ENCODE results near the gene CDC5L.

The CDC5L gene

GRCh38 chr6:44375071-44375470, 12.4 kb upstream of the CDC5L start:
- TF ChIP-seq, protein P1, sequence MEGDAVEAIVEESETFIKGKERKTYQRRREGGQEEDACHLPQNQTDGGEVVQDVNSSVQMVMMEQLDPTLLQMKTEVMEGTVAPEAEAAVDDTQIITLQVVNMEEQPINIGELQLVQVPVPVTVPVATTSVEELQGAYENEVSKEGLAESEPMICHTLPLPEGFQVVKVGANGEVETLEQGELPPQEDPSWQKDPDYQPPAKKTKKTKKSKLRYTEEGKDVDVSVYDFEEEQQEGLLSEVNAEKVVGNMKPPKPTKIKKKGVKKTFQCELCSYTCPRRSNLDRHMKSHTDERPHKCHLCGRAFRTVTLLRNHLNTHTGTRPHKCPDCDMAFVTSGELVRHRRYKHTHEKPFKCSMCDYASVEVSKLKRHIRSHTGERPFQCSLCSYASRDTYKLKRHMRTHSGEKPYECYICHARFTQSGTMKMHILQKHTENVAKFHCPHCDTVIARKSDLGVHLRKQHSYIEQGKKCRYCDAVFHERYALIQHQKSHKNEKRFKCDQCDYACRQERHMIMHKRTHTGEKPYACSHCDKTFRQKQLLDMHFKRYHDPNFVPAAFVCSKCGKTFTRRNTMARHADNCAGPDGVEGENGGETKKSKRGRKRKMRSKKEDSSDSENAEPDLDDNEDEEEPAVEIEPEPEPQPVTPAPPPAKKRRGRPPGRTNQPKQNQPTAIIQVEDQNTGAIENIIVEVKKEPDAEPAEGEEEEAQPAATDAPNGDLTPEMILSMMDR (conservative IDR thresholded peaks at IDR 0.05; ENCODE audit: low read depth, low read length) = no peak
- no peak overlapping the region for H3K4me3 ChIP-seq (ENCODE audit: low read length)
- DNase-seq (ENCODE audit: low read depth) = no peak

DNA sequence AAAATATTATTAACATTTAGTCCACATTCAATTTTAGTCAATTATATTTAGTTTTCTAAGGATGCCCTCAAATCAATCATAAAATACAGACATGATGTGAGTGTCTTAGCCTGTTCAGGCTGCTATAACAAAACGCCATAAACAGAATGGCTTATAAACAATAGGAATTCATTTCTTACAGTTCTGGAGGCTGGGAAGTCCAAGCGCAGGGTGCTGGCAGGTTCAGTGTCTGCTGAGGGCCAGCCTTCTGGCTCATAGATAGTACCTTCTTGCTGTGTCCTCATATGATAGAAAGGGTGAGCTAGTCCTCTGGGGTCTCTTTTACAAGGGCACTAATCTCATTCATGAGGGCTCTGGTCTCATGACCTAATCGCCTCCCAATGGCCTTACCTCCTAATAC, 10.0 kb upstream of the CDC5L start:
- TF ChIP-seq, protein P1 (conservative IDR thresholded peaks at IDR 0.05; ENCODE audit: low read depth, low read length) = no peak
- no peak for DNase-seq (ENCODE audit: low read depth)
- H3K4me3 ChIP-seq (ENCODE audit: low read length) = no peak overlapping the region

DNA sequence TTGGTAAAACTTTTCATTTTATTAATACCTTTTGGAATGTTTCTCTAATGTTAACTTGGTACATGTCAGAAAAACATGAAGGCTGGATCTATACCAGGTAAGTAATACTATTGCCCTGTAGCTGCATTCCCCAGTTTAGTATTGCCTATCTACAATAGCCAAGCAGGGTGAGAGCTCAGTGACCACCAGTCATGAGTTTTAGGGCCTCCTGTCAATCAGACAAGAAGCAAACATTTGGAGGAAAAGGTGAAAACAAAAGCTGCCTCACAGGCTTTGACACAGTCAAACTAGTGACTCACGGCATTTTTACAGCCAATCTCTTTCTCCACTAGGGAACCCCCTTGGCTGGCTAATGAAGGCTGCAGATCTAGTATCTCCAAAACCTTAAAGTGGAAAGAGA, 9.5 kb upstream of the CDC5L start:
- DNase-seq (ENCODE audit: low read depth) = no peak
- TF ChIP-seq, protein P1 (conservative IDR thresholded peaks at IDR 0.05; ENCODE audit: low read depth, low read length) = no peak
- no peak overlapping the region for H3K4me3 ChIP-seq (ENCODE audit: low read length)

- TF ChIP-seq, protein P1 (conservative IDR thresholded peaks at IDR 0.05; ENCODE audit: low read depth, low read length) = no peak
- no peak overlapping the region for H3K4me3 ChIP-seq (ENCODE audit: low read length)
- no peak for DNase-seq (ENCODE audit: low read depth)
These were observed 5.8 kb upstream of the CDC5L start for GRCh38 chr6:44381739-44382138.

DNA sequence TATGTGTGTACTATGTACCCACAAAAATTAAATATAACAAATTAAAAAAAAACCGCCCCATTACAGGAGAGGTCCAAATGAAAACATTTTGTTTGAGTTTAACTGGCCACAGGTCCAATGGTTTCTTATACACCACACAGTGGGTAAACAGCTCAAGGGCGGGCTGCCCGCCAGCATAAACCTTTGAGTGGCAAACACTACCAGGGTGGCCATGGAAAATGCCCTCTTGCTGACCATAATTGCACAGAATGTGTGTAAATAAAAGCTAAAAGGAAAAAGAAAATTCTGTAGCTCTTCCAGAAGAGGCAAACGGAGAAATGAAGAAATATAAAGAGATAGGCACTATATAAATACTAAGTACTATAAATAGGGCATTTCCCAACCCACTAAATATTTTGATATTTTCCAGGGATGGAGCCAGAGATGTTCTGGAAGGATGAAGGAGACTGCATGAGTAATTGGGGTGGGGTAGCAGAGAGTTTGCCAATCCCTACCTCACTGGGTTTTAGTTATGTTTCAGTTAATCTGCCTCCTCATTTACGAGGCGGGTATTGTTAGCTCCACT, 1.1 kb upstream of the CDC5L start:
- DNase-seq (ENCODE audit: low read depth) = no peak
- peak overlapping the region; percentile 86 for H3K4me3 ChIP-seq (ENCODE audit: low read length)

GRCh38 chr6:44386929-44387345, 569 bp upstream of the CDC5L start:
- H3K4me3 ChIP-seq (ENCODE audit: low read length) = peak overlapping the region; percentile 86
- DNase-seq (ENCODE audit: low read depth) = peak; percentile 23
- TF ChIP-seq, protein P1 (conservative IDR thresholded peaks at IDR 0.05; ENCODE audit: low read depth, low read length) = no peak

More for the DNA sequence above, 1.1 kb upstream of the CDC5L start:
- TF ChIP-seq, protein P1 (conservative IDR thresholded peaks at IDR 0.05; ENCODE audit: low read depth, low read length) = no peak

DNA sequence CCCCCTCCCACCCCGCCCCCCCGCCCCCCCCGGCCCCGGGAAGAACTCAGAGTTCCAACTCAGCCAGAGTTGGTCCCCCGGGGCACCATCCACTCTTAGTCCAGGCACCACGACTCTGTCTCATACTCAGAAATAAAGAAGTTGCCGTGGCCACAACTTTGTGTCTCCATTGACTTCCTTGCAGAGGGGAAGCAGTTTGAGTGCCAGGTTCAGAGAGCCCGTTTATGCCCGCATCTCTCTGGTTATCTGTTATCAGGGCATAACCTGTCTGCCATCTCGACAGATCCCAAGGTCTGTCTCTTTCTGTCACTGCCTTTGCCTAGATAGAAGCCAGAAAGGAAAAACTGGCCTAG, 605 bp downstream of the CDC5L start:
- H3K4me3 ChIP-seq (ENCODE audit: low read length) = peak overlapping the region; percentile 86
- TF ChIP-seq, protein P1 (conservative IDR thresholded peaks at IDR 0.05; ENCODE audit: low read depth, low read length) = no peak
- DNase-seq (ENCODE audit: low read depth) = no peak

Data from retinal pigment epithelial cell (primary cell).